Astrocyte of the spinal cord (primary cell): Measurements from ENCODE around the gene MMP20.
A peak's percentile ranks its signal among the peaks of the same experiment; 100 is the strongest.

ENCODE experiments used
- DNase-seq: peaks from one replicate; pipeline ENCODE4 v3.0.0; 2011; ENCODE audit warnings: low read depth, low spot score
- H3K4me3 ChIP-seq: 2 replicates; pipeline ENCODE4 v1.5.1; 2011; ENCODE audit warnings: low read depth, mild to moderate bottlenecking, low read length, moderate library complexity
- in situ Hi-C: cut with HindIII; loops from 2 replicates; pipeline ENCODE4 v1.10.0; 2017; ENCODE audit warnings: low sequenced_read_pairs
- TF ChIP-seq, protein P1 (sequence below): IDR thresholded peaks from 2 replicates; pipeline ENCODE4 v1.5.1; 2012; ENCODE audit warnings: low read depth, mild to moderate bottlenecking, low read length, inconsistent platforms

Gene MMP20

DNA sequence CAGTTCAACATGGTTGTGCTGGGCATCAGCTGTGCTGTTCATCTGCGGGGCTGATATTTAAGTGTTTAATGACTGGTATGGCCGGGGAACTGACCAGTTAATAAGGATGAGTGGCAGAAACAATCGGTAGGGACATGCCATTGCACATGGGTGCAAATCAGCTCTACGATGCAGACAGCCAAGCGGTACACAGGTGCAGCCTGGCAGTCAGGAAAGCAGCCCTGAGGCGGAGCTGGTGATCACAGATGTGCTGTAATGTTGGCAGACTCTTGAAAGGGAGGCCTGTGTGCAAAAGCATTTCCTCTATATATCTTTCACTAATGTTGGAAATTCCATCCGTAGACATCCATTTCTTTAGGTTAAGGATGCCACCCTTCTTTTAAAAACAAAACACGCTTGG lies 1.1 kb downstream of the MMP20 start:
- no peak overlapping the region for H3K4me3 ChIP-seq
- in situ Hi-C loops = no loop called here
- TF ChIP-seq, protein P1, sequence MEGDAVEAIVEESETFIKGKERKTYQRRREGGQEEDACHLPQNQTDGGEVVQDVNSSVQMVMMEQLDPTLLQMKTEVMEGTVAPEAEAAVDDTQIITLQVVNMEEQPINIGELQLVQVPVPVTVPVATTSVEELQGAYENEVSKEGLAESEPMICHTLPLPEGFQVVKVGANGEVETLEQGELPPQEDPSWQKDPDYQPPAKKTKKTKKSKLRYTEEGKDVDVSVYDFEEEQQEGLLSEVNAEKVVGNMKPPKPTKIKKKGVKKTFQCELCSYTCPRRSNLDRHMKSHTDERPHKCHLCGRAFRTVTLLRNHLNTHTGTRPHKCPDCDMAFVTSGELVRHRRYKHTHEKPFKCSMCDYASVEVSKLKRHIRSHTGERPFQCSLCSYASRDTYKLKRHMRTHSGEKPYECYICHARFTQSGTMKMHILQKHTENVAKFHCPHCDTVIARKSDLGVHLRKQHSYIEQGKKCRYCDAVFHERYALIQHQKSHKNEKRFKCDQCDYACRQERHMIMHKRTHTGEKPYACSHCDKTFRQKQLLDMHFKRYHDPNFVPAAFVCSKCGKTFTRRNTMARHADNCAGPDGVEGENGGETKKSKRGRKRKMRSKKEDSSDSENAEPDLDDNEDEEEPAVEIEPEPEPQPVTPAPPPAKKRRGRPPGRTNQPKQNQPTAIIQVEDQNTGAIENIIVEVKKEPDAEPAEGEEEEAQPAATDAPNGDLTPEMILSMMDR = no peak
- DNase-seq = no peak

DNA sequence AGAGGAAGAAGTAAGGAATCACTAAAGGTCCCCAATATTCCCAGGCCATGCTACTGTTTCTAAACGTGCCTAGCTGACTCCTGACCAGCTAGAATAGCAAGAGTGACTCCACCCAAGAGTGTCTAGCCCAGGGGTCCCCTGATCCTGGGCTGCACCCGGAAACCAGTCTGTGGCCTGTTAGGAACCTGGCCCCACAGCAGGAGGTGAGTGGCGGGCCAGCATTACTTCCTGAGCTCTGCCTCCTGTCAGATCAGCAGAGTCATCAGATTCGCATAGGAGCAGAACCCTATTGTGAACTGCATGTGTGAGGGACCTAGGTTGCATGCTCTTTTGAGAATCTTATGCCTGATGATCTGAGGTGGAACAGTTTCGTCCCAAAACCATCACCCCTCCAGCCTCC lies 2.0 kb downstream of the MMP20 start:
- in situ Hi-C loops = no loop called here
- DNase-seq = no peak
- TF ChIP-seq, protein P1 = no peak
- no peak overlapping the region for H3K4me3 ChIP-seq

DNA sequence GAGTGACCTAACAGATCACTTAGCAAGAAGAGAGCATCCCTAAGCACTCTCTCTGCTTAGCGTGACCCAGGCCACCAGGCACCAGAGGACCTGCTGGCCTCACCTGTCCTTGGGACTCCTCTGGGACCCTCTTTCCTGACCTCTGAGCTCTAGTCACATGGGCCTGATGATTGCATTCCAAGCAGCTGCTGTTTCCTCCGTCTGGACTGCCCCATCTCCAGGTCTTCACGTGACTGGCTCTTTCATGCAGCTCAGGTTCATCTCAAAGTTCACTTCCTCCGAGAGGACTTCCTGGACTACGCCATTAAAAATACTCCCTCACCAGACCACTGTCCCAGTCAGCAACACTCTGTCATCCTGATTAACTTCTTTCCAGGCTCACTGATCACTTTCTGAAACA lies 2.9 kb downstream of the MMP20 start:
- H3K4me3 ChIP-seq = no peak overlapping the region
- in situ Hi-C loops = no loop called here
- TF ChIP-seq, protein P1 = no peak
- no peak for DNase-seq

DNA sequence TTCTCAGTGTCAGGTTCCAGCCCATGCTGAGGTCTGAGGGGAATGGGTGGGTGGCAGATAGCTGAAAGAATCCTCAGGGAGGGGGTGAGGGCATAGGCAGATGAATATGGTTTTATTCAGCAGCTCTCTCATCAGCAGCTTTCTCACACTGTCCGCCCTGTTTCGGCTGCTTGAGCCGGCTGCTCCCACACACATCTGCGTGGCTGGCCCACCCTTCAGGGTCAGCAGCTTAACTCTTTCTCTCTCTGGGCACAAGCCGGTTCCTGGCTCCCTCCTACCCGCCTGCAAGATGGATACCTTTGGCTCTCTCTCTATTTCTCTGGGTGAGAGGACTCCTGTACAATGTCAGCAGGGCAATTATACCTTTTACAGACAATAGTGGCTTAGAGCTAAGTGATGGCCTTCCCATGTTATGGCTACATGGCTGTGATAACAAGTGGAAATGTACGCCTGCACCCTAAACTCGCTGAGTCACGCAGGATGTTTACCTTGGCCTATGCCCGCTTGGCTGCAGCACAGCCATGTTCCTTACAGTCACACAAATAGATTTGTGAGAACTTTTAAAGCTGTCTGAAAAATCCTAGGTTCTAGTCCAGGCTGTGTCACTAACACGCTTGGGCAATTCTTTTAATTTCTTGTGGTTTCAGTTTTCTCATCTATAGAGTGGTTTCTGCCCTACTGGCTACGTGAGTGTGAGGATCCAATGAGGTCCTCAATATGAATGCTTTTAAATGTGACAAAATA lies 4.1 kb downstream of the MMP20 start:
- no peak overlapping the region for H3K4me3 ChIP-seq
- peak; percentile 74 for DNase-seq
- in situ Hi-C loops = no loop called here
- TF ChIP-seq, protein P1 = no peak

DNA sequence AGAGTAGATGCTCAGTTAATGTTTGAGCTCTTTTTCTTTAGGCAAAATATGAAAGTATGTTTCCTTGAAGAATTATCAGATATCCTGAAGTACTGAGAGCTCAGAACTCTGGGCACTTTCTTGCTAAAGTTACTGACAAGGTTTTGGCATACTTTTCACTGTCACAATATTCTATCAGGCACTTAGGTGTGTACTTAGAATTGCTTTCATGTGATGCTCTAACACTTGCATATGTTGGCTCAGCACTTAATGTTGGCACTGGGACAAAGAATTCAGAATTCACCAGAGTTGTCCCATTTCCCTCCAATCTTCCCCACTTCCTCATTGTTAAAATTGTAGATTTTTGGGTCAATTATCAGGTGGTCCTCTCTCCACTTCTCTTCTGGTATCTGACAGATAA lies 5.0 kb downstream of the MMP20 start:
- no peak overlapping the region for H3K4me3 ChIP-seq
- no peak for DNase-seq
- TF ChIP-seq, protein P1 = no peak
- in situ Hi-C loops = no loop called here

DNA sequence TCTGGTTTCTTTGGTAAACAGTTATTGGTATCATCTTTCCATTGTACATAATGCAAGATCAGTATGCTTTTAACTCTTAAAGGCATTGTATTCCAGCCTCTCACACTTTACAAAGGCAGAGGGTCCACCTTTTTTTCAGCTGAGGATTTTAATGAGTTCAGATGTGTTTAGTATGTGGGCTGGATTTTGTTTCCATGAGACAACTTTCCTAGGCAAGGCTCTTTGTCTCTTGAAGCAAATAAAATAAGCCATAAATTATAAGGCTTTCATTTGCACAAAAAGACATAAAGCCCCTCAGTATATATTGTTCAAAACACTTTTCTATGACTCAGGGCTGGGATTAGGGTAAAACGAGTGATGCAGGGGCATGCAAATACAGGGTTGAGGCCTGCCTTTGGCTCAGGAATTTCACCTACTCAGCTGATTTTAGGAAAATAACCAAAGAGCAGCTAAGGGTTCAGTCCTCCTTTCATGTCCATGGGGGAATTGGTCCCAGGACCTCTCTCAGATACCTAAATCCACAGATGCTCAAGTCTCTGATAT lies 7.6 kb downstream of the MMP20 start:
- no peak for DNase-seq
- TF ChIP-seq, protein P1 = no peak
- no peak overlapping the region for H3K4me3 ChIP-seq
- in situ Hi-C loops = no loop called here
